SKM-1 (cell line): Measurements from ENCODE around the gene ZNF335.
"Not testable (repeated sequence)": the region's sequence is repeated elsewhere in the genome, so short reads cannot be mapped to it uniquely, and the experiment has no call there.

Experiments
- DNase-seq: peaks from one replicate; lab custom pipeline; 2025; ENCODE audit not compliant: unreplicated experiment; lab: John Stamatoyannopoulos, UW

The ZNF335 gene

DNA sequence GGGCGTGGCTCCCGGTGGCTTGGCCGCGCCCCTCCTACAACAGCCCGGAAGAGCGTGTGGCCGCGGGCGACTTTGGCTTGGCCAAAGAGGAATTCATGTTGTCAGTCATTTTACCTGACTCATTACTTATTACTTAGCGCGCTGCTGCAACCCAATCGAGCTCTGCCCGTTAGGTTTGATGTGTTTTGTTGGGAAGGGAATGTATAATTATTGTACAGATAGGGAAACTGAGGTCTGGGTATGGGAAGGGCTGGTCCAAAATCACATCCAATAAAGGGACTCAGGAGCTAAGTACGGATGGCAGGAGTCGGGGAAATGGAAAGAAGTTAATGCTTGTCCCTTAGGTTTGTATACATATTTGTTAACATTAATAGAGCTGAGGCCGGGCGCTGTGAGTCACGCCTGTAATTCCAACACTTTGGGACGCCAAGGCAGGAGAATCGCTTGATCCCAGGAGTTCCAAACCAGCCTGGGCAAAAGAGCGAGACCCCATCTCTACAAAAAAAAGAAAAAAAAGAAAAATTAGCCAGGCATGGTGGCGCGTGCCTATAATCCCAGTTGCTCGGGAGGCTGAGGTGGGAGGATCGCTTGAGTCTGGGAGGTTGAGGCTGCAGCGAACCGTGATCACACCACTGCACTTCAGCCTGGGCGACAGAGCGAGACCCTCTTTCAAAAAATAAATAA, 639 bp upstream of the ZNF335 start:
- DNase-seq: no peak

DNA sequence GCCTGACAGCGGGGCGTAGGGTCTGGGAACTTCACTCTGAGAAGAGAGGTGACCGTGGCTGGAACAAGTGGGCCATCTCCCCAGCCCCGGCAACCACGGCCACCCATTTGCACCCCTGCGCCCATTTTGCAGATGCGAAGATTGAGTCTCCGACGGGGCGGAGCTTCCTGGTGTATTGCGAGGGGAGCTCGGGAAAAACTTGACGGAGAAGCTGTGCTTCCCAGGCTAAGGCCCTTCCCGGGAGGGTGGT, 653 bp downstream of the ZNF335 start:
- DNase-seq: no peak

DNA sequence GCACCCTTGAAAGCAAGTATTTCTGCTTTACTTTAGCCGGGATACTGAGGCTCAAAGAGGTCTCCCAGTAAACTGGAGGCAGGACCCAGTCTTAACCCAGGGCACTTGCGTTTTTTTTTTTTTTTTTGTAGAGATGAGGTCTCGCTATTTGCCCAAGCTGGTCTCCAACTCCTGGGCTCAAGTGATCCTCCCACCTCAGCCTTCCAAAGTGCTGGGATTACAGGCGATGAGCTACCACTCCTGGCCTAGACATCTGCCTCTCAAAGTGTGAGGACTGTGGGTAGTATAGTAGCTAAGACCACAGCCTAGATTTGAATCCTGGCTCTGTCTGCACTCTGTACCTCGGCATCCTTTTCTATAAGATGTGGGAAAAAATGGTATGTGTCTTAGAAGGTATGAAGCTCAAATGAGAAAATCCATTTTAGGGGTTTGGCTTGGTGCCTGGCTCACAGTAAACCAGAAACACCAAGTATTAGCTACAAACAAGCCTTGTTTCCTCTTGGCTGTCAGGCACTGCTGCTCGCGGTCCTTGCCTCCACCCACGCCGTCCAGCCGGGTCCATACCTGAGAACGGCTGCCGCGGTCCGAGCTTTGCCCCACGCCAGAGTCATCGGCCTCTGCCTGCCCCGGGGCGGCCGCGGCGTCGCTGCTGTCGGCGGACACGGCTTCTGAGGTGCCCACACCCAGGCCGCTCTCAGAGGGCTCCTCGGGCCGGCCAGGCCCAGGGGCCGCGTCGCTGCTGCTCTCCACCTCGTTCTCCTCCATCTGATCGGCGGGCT, 1.2 kb downstream of the ZNF335 start:
- no peak for DNase-seq

- DNase-seq: peak; percentile 56
These were observed 2.0 kb downstream of the ZNF335 start for GRCh38 chr20:45969712-45970634.

DNA sequence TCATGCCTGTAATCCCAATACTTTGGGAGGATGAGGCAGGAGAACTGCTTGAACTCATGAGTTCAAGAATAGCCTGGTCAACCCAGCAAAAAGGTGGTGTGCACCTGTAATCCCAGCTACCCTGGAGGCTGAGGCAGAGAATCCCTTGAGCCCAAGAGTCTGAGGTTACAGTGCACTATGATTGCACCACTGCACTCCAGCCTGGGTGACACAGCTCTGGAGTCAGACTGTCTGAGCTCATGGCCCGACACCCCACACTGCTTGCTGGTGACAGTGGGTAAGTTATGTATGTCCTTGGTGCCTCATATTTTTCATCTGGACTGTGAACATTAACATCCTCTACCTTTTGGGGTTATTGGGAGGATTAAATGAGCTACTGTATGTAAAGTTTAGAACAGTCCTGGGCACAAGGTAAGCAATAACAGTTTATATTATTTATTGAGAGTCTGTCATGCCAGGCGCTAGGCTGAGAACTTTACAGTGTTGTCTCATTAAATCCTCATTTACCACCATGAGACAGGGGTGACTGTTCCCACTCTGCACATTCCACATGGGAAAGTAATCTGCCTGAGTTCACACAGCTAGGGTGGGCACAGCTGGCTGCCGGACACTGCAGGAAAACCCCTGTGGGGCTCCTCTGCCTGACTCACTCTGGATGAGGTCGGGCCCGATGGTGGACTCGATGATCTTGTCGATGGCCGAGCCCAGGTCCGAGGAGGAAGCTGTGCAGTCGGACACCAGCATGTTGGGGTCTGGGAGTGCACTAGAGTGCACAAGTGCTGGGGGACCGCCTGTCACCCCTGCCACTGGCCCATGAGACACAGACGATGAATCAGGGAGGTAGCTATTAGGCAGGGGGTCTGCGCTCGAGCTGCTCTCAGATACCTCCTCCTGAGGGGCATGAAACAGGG, 2.9 kb downstream of the ZNF335 start:
- DNase-seq: no peak

GRCh38 chr20:45968081-45968671, 3.8 kb downstream of the ZNF335 start:
- no peak for DNase-seq

- no peak for DNase-seq
These were observed 4.4 kb downstream of the ZNF335 start for GRCh38 chr20:45967551-45968080.

- DNase-seq: no peak
These were observed 6.6 kb downstream of the ZNF335 start for GRCh38 chr20:45965169-45966002.

- DNase-seq: no peak
These were observed 8.0 kb downstream of the ZNF335 start for GRCh38 chr20:45964006-45964400.

GRCh38 chr20:45963059-45964005, 8.7 kb downstream of the ZNF335 start:
- DNase-seq: no peak

DNA sequence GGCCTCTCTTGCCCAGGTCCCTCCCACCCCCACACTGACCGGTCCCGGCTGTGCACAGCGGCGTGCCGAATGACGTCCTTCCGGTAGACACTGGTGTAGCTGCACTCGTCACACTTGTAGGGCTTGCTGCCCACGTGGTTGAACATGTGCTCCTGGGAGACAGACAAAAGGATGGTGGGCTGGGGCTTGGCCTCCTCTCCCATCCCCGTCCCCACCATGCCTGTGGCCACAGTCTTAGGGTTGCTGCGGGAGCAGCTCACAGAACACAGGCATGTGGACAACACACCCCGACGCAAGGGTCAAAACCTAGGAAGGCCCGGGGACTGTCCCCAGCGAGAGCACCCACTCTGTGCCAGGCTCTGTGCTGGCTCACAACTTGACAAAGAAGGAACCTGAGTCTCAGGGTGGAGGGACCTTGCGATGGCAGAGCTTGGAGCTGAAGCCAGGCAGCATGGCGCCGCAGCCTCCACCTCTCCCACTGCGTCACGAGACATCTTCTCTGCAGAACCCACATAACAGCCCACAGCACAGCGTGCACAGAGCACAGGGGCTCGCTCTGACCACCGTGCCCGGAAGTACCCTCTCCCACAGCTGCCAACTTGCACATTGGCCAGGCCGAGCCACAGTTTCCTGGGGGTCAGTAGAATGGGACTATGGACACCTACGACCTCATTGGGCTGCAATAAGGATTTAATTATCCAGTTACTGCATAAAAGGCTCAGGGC, 9.8 kb downstream of the ZNF335 start:
- DNase-seq: no peak

- DNase-seq: no peak
These were observed 11.9 kb downstream of the ZNF335 start for GRCh38 chr20:45959956-45960630.

DNA sequence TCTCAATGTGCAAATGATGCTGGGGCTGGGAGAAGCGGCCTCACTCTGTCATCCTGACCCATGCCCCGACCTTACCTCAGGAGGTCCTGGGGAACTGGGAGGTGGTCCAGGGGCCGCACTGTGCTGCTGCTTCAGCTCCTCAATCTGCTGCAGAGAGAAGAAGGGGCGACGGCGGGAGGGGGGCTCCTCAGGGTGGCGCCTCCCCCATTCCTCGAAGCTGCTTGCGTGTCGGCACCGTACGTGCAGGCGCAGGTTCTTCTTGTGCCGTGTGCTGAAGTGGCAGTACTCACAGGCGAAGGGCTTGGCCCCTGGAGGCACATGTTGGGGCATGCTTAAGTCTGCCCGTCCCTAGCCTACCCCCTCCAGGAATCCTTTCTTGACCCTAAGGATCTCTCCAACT, 12.9 kb downstream of the ZNF335 start:
- DNase-seq: no peak

- no peak for DNase-seq
These were observed 13.4 kb downstream of the ZNF335 start for GRCh38 chr20:45958593-45958992.

DNA sequence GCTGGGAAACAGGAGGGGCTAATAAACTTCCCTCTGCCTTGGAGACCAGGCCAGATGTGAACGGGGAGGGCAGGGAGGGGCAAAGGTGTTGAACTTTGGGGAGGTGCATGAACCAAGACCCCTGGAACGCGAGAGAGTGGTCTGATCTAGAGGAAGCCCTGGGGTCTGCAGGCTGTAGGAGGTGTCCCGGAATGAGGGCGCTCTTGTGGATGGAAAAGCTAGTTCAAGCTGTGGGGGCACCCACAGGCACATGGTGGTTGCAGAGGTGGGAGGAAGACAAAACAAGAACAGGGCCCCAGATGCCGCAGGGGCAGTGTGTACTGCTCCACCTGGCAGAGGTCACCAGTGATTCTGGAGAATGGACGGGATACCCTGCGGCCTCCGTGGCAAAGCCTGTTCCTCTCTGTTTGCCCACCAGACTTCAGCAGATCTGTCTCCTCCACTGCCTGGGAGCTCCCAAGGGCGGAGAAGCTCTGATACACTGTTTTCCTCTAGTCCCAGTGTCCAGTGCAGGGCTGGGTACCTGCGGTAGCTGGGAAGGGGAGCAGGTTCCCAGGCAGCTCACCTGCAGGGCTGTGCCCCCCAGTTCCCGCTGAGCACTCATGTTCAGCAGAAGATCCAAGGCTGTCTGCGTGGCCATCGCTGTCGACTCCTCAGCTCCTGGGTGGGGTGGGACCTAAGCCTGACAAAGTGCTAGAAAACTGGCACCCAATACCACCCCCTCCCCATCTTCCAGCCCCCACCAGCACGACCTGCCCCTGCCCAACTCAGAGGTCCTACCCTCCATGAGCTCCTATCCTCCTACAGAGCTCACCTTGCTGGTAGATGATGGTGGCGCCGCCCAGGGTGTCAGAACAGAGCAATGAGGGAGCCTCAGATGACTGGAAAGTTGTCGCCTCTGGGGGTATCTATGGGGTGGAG, 14.7 kb downstream of the ZNF335 start:
- DNase-seq: no peak

DNA sequence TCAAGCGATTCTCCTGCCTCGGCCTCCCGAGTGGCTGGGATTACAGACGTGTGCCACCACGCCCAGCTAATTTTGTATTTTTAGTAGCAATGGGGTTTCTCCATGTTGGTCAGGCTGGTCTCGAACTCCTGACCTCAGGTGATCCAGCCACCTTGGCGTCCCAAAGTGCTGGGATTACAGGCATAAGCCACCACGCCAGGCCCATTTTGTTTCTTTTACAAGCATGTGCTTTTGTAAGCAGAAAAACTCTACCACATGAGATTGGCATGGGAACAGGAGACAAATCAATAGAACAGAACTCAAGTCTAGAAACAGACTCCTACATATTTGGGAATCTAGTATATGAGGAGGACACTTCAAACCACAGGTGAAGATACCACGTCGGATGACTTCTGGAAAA, 15.7 kb downstream of the ZNF335 start:
- not testable (repeated sequence) for DNase-seq
